BE2C (cell line): ENCODE data around the gene NPL.

ENCODE experiments used
- DNase-seq: peaks from one replicate; pipeline ENCODE4 v3.0.0-alpha.2; 2020
- H3K27me3 ChIP-seq: fragments of 250-450 bp; sonication (Bioruptor Pico); 2 replicates; pipeline ENCODE4 v1.5.1; 2020; ENCODE audit warnings: mild to moderate bottlenecking
- H3K36me3 ChIP-seq: fragments of 250-450 bp; sonication (Bioruptor Pico); 2 replicates; pipeline ENCODE4 v1.5.1; 2020; ENCODE audit warnings: mild to moderate bottlenecking
- H3K4me1 ChIP-seq: fragments of 250-450 bp; sonication (Bioruptor Pico); 2 replicates; pipeline ENCODE4 v1.5.1; 2020
- H3K4me3 ChIP-seq: 2 replicates; pipeline ENCODE4 v1.5.1; 2011; ENCODE audit warnings: low read depth, low read length
- H3K9me3 ChIP-seq: fragments of 250-450 bp; sonication (Bioruptor Pico); 2 replicates; pipeline ENCODE4 v1.5.1; 2020
- CTCF ChIP-seq: IDR thresholded peaks from 2 replicates; pipeline ENCODE4 v1.5.1; 2012; ENCODE audit warnings: mild to moderate bottlenecking, low read depth, low read length

Gene NPL

GRCh38 chr1:182817802-182818201, 28.2 kb downstream of the NPL start:
- no peaks in the 10 kb centered on the region for H3K36me3 ChIP-seq
- no peak overlapping the region for H3K4me3 ChIP-seq
- H3K9me3 ChIP-seq: no peaks in the 10 kb centered on the region
- H3K4me1 ChIP-seq: no peaks in the 10 kb centered on the region
- TF ChIP-seq CTCF: no peak
- H3K27me3 ChIP-seq: no peaks in the 10 kb centered on the region
- DNase-seq: no peak

DNA sequence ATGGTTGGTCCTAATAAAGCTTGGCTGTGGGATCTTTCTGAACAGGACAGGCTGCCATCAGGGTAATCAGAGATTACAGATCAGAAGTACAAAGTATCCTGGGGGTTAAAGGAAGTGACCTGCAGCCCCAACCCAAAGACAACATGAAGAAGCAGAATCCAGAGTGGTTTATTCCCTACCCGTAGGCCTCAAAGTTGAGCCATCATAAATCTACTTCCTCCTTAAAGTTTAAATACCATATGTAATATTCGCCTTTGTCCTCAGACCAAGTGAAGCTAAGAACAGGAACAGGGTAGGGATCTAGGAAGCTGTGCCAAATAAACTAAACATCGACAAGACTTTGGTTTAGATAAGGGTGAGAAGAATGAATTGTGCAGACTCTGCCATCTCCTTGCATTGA, 33.6 kb downstream of the NPL start:
- Histone ChIP-seq H3K27me3 (no peaks in the 10 kb centered on the region), H3K4me1 (no peaks in the 10 kb centered on the region), H3K36me3 (no peaks in the 10 kb centered on the region), H3K4me3 (no peak overlapping the region), H3K9me3 (no peaks in the 10 kb centered on the region)
- no peak for DNase-seq
- TF ChIP-seq CTCF: no peak

DNA sequence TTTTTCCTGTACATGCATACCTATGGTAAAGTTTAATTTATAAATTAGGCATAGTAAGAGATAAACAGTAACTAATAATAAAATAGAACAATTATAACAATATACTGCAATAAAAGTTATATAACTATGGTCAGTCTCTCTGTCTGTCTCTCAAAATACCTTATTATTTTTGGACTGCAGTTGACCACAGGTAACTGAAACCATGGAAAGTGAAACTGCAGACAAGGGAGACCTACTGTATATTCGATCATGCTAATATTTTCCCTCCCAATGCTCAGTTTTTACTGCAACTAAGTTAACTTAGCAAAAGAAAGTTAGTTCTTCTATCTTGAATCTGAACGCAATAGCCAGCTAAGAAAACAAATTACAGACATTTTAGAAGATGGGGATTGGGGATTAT, 37.3 kb downstream of the NPL start:
- Histone ChIP-seq H3K27me3 (no peaks in the 10 kb centered on the region), H3K4me3 (no peak overlapping the region), H3K9me3 (no peaks in the 10 kb centered on the region), H3K4me1 (no peaks in the 10 kb centered on the region), H3K36me3 (no peaks in the 10 kb centered on the region)
- TF ChIP-seq CTCF: no peak
- no peak for DNase-seq

DNA sequence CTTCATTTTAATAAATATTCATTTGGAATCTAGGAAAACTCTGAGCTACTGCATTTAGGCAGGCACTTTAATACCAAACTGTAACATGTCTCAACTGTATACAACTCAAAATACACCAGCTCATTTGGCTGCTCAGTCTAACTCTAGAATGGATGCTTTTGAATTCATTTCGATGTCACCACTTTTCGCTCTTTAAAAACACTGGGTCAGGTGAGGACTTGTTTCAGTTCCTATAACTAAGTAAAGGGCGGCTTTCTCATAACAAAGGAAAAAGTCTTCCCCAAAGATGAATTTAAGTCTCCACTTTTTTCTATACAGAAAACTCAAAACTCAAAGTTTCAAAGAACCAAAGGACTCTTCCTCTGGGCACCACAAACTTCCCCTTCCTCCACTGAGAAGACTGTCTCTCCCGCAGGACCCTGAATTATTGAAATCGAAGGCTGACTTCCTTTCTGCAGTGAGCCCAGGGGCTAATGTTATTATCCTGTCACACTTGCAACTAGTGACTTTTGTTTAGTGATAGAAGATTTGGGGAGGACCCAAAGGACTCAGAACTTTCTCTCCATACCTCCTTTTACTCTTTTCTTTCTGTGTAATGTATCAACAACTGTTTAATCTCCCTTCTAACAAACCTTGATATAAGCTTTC, 39.8 kb downstream of the NPL start:
- Histone ChIP-seq H3K27me3 (no peaks in the 10 kb centered on the region), H3K4me3 (no peak overlapping the region), H3K9me3 (no peaks in the 10 kb centered on the region), H3K36me3 (no peaks in the 10 kb centered on the region), H3K4me1 (no peaks in the 10 kb centered on the region)
- no peak for DNase-seq
- no peak for TF ChIP-seq CTCF

- Histone ChIP-seq H3K27me3 (no peaks in the 10 kb centered on the region), H3K36me3 (no peaks in the 10 kb centered on the region), H3K4me1 (no peaks in the 10 kb centered on the region), H3K4me3 (no peak overlapping the region), H3K9me3 (no peaks in the 10 kb centered on the region)
- no peak for TF ChIP-seq CTCF
- DNase-seq: no peak
Observed at GRCh38 chr1:182833271-182833670, 43.7 kb downstream of the NPL start.

DNA sequence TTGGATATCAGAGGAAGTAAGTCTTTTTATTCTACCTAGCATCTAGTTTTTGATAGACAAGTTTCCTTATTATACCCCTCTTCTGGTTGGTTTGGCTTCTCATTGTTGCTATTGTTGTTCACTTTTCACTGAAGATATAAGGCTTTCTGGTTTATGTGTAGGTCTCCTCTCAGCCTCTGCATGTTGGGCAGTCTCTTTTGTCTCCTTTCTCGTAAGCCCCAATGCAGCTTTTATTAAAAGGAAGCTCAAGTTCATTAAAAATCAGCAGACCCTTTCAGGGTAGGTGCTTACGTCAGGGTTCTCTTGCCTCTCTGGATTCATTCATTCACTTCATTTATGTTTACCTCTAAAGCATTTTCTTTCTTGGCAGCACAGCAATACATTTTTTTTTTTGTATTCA, 44.8 kb downstream of the NPL start:
- H3K4me1 ChIP-seq: peaks cover 3% of the 10 kb centered on the region; the same call in 1 of the 2 replicates

More for the DNA sequence above, 44.8 kb downstream of the NPL start:
- H3K9me3 ChIP-seq: no peaks in the 10 kb centered on the region
- no peaks in the 10 kb centered on the region for H3K27me3 ChIP-seq
- no peak for DNase-seq
- H3K4me3 ChIP-seq: no peak overlapping the region
- no peaks in the 10 kb centered on the region; the same call in 1 of the 2 replicates for H3K36me3 ChIP-seq
- TF ChIP-seq CTCF: no peak
